ENCODE measurements around the gene CTDSPL. TPM values are rescaled to one million over a fixed set of nuclear protein-coding genes. Genes with fewer than 3 reads are reported as not detected.

CTDSPL gene
- total RNA-seq, 1 experiment from 2014 or later: 81.9 TPM

DNA sequence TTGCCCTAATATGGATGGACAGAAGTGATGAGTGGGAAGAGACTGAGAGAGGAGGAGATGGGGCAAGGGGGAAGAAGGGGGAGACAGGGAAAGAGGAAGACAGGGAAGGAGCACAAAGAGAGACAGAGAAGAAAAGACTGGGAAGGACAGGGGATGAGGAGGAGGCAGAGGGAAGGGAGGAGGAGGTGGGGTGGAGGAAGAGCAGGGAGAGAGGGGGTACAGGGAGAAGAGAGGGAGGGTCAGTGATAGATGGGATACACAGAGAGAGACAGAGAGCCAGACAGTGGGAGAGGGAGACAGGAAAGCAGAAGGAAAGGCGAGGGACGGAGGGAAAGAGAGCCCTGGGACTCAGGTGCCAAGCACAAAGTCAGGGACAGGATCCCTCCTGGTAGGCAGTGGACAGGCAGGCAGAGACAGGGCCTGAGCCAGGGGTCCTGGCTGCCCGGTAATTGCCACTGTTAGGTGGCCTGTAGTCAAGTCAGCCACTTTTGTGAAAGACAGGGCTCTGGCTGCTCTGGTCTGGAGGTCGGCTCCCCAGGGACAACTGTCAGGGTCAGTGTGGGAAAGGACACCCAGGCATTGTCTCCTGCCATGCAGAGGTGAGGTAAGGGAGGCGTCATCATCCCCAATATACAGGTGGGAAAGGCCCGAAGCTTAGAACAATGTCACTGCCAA lies 138.7 kb downstream of the CTDSPL start:
- CTCF ChIA-PET: interaction anchor here (0.5 to 2.0 kb wide), 2 partner anchors 26 to 178 kb away, joined by 4 to 13 read pairs; no protein-coding TSS in a partner anchor

DNA sequence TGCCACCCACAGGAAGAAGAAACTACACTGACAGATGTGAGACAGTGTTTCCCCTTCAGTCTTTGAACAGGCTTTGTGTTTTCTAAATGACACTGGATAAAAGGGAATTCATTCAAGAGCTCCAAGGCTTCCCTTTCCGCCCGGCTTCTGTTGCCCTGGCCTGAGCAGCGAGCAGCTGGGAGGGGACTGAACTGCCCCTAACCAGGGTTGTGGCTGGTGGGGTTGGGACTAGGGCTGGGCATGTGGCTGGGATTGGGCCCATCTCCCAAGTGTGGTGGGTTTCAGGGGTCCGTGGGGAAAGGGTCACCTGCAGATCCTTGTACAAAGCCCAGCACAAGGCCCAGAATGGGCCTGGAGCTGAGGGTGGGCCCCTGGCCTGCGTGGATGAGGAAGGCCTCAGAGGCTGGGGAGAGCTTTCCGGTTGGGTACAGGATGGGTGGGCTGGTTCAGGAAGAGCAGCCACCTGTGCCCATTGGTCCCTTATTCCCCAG lies 139.3 kb downstream of the CTDSPL start:
- no peak for DNase-seq
- no peak overlapping the region for H3K27ac Mint-ChIP-seq (ENCODE audit: unreplicated experiment)
- H3K36me3 Mint-ChIP-seq (ENCODE audit: insufficient read depth, unreplicated experiment): peaks cover 52% of the 10 kb centered on the region
- TF ChIP-seq, protein P1, sequence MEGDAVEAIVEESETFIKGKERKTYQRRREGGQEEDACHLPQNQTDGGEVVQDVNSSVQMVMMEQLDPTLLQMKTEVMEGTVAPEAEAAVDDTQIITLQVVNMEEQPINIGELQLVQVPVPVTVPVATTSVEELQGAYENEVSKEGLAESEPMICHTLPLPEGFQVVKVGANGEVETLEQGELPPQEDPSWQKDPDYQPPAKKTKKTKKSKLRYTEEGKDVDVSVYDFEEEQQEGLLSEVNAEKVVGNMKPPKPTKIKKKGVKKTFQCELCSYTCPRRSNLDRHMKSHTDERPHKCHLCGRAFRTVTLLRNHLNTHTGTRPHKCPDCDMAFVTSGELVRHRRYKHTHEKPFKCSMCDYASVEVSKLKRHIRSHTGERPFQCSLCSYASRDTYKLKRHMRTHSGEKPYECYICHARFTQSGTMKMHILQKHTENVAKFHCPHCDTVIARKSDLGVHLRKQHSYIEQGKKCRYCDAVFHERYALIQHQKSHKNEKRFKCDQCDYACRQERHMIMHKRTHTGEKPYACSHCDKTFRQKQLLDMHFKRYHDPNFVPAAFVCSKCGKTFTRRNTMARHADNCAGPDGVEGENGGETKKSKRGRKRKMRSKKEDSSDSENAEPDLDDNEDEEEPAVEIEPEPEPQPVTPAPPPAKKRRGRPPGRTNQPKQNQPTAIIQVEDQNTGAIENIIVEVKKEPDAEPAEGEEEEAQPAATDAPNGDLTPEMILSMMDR (IDR thresholded peaks at IDR 0.05; ENCODE audit: unreplicated experiment): no peak
- no peaks in the 10 kb centered on the region for H3K9me3 Mint-ChIP-seq (ENCODE audit: low read depth, unreplicated experiment)
- no TSS peak for BruUV-seq (replicated peaks)
- H3K27me3 Mint-ChIP-seq (ENCODE audit: unreplicated experiment): no peaks in the 10 kb centered on the region
- intact Hi-C loops (cut with micrococcal nuclease; ENCODE audit: unreplicated experiment): loop anchor here (5.0 kb wide), 1 partner anchor 41 kb away; no protein-coding TSS in a partner anchor
- H3K4me1 Mint-ChIP-seq (ENCODE audit: low read depth, unreplicated experiment): peaks cover 40% of the 10 kb centered on the region
- CTCF ChIA-PET: interaction anchor here (0.5 to 2.0 kb wide), 3 partner anchors 10 to 178 kb away, joined by 3 to 13 read pairs (median 4); partner anchors contain the start of gene VILL
- no peak overlapping the region for H3K4me3 Mint-ChIP-seq (ENCODE audit: low read depth, unreplicated experiment)

More for the DNA sequence above, 138.7 kb downstream of the CTDSPL start:
- Mint-ChIP-seq H3K9me3 (ENCODE audit: low read depth, unreplicated experiment) (no peaks in the 10 kb centered on the region), H3K27ac (ENCODE audit: unreplicated experiment) (no peak overlapping the region), H3K4me3 (ENCODE audit: low read depth, unreplicated experiment) (no peak overlapping the region), H3K36me3 (ENCODE audit: insufficient read depth, unreplicated experiment) (peaks cover 51% of the 10 kb centered on the region), H3K27me3 (ENCODE audit: unreplicated experiment) (no peaks in the 10 kb centered on the region), H3K4me1 (ENCODE audit: low read depth, unreplicated experiment) (peaks cover 39% of the 10 kb centered on the region)
- TF ChIP-seq, protein P1 (IDR thresholded peaks at IDR 0.05; ENCODE audit: unreplicated experiment): no peak
- DNase-seq: no peak
- BruUV-seq (replicated peaks): no TSS peak
- intact Hi-C loops (cut with micrococcal nuclease; ENCODE audit: unreplicated experiment): loop anchor here (5.0 kb wide), 1 partner anchor 42 kb away; no protein-coding TSS in a partner anchor

DNA sequence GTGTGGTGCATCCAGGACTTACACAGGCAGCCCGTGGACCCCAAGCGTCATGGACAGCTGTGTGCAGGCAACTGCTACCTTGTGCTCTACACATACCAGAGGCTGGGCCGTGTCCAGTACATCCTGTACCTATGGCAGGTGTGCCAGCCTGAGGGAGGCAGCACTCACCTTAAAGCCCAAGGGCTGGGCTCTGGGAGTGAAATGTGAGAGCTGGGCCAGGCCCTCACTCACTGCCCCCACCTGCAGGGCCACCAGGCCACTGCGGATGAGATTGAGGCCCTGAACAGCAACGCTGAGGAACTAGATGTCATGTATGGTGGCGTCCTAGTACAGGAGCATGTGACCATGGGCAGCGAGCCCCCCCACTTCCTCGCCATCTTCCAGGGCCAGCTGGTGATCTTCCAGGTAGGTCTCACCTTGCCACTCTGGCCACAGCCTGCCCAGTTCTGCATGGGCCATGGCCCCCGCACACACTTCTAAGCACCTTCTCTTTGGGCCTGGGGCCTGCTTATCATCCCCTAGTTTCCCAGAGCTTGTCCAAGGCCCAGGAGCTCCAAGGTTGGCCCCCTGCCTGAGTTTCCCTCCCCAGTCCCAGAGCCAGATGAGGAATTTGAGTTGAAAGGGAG lies 139.9 kb downstream of the CTDSPL start:
- no TSS peak for BruUV-seq (replicated peaks)
- Mint-ChIP-seq H3K27me3 (ENCODE audit: unreplicated experiment) (no peaks in the 10 kb centered on the region), H3K9me3 (ENCODE audit: low read depth, unreplicated experiment) (no peaks in the 10 kb centered on the region), H3K4me3 (ENCODE audit: low read depth, unreplicated experiment) (no peak overlapping the region), H3K36me3 (ENCODE audit: insufficient read depth, unreplicated experiment) (peaks cover 52% of the 10 kb centered on the region), H3K4me1 (ENCODE audit: low read depth, unreplicated experiment) (peaks cover 34% of the 10 kb centered on the region), H3K27ac (ENCODE audit: unreplicated experiment) (no peak overlapping the region)
- TF ChIP-seq, protein P1 (IDR thresholded peaks at IDR 0.05; ENCODE audit: unreplicated experiment): peak; percentile 33
- DNase-seq: peak; percentile 53
- intact Hi-C loops (cut with micrococcal nuclease; ENCODE audit: unreplicated experiment): loop anchor here (5.0 kb wide), 1 partner anchor 41 kb away; no protein-coding TSS in a partner anchor
- CTCF ChIA-PET: interaction anchor here (0.6 to 2.0 kb wide), 3 partner anchors 11 to 37 kb away, joined by 3 to 13 read pairs (median 3); partner anchors contain the start of gene VILL

DNA sequence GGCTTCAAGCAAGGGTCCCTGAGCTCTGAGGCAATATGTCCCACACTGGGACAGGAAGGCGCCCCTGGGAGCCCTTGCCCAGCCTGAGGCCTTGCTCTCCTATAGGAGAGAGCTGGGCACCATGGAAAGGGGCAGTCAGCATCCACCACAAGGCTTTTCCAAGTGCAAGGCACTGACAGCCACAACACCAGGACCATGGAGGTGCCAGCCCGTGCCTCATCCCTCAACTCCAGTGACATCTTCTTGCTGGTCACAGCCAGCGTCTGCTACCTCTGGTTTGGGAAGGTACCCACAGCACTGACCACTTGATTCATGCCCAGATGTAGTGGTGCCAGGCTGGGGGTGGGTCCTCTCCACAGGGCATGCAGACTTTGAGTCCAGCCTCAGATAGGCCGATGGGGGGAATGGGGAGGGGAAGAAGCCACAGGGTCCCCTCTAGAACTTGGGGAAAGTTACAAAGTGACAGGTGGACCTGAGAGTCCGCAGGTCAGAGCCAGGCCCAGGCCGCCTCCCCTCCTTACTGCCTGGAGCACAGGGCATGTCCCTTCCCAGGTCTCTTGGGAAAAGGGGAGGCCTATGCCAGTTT lies 140.7 kb downstream of the CTDSPL start:
- DNase-seq: no peak
- no peaks in the 10 kb centered on the region for H3K27me3 Mint-ChIP-seq (ENCODE audit: unreplicated experiment)
- peaks cover 30% of the 10 kb centered on the region for H3K4me1 Mint-ChIP-seq (ENCODE audit: low read depth, unreplicated experiment)
- CTCF ChIA-PET: interaction anchor here (2.0 kb wide), 1 partner anchor 28 kb away, joined by 13 read pairs; no protein-coding TSS in a partner anchor
- TF ChIP-seq, protein P1 (IDR thresholded peaks at IDR 0.05; ENCODE audit: unreplicated experiment): no peak
- peaks cover 45% of the 10 kb centered on the region for H3K36me3 Mint-ChIP-seq (ENCODE audit: insufficient read depth, unreplicated experiment)
- H3K9me3 Mint-ChIP-seq (ENCODE audit: low read depth, unreplicated experiment): no peaks in the 10 kb centered on the region
- intact Hi-C loops (cut with micrococcal nuclease; ENCODE audit: unreplicated experiment): loop anchor here (5.0 kb wide), 1 partner anchor 40 kb away; no protein-coding TSS in a partner anchor
- H3K4me3 Mint-ChIP-seq (ENCODE audit: low read depth, unreplicated experiment): no peak overlapping the region
- no TSS peak for BruUV-seq (replicated peaks)
- H3K27ac Mint-ChIP-seq (ENCODE audit: unreplicated experiment): no peak overlapping the region
